HG03521 (cell line): Measurements from ENCODE around the gene ARVCF.

ENCODE experiments used
- ATAC-seq: cut with Tn5 transposase; IDR thresholded peaks from one replicate; pipeline ENCODE4 v1.9.1; 2021; ENCODE audit warnings: mild to moderate bottlenecking, moderate library complexity; ENCODE audit not compliant: unreplicated experiment

Gene ARVCF

DNA sequence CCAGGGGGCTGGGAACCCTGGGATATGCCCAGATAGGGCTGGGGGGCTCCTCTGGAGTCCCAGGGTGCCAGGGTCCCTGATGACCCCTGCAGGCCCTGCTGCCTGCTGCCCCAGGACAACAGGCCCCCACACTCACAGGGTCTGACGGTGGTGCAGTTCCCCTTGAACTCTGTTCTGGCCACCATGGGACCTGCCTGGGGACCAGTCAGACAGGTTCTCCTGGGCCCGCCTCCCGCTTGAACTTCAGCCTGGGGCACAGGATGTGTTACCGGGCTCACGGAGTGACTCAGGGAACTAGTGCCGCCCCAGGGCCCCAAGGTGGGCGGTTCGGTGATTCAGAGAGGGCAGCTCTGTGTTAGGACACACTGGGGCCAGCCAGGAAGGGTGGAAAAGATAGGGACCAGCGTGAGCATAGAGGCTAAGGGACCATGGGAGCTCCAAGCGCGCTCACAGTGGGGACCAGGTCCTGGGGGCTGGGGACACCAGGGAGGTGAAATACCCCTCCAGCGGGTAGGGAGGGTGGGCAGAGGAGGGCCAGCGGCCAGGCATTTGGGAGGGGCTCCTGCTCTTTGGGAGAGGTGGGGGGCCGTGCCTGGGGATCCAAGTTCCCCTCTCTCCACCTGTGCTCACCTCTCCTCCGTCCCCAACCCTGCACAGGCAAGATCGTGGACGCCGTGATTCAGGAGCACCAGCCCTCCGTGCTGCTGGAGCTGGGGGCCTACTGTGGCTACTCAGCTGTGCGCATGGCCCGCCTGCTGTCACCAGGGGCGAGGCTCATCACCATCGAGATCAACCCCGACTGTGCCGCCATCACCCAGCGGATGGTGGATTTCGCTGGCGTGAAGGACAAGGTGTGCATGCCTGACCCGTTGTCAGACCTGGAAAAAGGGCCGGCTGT, 53.5 kb downstream of the ARVCF start:
- ATAC-seq, result no peak

DNA sequence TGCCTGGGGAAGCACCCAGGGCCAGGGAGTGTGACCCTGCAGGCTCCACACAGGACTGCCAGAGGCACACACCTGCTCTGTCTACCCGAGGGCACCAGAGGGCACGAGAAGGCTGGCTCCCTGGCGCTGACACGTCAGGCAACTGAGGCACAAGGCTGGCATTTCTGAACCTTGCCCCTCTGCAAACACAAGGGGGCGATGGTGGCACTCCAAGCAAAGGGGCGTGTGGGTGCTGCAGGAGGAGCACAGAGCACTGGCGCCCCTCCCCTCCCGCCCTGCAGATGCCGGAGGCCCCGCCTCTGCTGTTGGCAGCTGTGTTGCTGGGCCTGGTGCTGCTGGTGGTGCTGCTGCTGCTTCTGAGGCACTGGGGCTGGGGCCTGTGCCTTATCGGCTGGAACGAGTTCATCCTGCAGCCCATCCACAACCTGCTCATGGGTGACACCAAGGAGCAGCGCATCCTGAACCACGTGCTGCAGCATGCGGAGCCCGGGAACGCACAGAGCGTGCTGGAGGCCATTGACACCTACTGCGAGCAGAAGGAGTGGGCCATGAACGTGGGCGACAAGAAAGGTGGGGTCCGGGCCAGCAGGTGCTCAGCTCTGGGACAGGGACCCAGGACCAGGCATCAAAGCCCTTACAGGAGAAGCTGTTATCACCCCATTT, 54.2 kb downstream of the ARVCF start:
- no peak for ATAC-seq

DNA sequence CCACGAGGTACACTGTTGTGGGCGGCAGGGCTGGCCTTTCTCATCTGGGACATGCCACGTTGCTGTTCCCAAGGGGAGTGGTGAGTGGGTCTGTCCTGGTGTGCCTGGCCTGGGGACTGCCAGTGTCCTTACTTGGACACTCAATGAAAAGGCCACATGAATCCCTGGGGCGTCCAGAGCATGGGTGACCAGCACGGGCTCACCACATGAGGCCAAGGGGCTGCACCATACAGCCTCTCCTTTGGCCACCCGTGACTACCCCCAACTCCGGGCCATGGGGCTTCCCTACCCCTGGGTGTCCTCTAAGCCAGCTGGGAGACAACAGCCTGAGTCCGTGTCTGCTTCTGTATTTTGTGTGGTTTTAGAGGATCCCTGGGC, 54.8 kb downstream of the ARVCF start:
- no peak for ATAC-seq

DNA sequence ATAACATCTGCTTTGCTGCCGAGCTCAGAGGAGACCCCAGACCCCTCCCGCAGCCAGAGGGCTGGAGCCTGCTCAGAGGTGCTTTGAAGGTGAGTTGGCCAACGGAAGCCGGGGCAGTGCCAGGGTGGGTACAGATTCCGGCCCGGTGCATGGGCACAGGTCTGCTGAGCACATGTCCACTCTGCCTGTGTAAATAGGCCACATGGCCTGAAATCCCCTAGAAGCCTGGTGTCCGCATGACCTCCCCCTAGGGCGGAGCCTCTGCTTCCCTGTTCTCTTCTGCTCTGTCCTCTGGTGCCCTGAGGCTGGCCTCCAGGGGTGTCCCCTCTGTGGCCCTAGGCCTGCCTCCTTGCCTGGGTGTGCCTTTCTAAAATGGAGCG, 55.4 kb downstream of the ARVCF start:
- no peak for ATAC-seq

DNA sequence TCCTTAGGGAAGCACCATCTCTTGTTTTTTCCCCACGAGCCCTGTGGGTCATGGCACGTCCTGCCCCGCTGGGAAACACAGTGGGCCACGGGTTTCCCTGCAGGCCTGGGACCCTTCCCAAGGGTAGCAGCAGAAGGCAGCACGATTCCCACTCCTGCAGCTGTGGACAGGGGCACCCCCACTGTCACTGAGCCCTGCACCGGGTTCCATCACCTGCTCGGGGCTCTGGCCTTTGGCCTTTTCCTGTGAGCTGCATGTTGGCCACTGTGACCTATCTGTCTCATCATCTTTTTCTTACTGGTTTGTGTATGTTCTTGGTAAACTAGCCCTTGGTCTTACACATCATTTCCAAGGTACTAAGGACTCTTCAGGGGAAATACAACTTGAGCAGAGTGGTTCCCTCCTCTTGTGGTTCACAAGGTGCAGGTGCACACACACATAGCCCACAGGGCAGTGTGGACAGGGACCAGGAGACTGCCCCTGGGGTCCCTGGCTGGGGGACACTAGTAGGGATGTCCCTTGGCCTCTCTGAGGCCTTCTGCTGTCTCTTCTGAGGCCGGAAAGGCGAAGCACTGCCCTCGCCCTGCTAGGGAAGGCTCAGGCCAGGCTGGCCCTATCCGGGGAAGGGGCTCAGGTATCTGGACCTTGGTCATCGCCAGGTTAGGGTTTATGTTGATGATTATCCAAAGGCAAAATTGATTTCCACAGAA, 56.0 kb downstream of the ARVCF start:
- no peak for ATAC-seq

DNA sequence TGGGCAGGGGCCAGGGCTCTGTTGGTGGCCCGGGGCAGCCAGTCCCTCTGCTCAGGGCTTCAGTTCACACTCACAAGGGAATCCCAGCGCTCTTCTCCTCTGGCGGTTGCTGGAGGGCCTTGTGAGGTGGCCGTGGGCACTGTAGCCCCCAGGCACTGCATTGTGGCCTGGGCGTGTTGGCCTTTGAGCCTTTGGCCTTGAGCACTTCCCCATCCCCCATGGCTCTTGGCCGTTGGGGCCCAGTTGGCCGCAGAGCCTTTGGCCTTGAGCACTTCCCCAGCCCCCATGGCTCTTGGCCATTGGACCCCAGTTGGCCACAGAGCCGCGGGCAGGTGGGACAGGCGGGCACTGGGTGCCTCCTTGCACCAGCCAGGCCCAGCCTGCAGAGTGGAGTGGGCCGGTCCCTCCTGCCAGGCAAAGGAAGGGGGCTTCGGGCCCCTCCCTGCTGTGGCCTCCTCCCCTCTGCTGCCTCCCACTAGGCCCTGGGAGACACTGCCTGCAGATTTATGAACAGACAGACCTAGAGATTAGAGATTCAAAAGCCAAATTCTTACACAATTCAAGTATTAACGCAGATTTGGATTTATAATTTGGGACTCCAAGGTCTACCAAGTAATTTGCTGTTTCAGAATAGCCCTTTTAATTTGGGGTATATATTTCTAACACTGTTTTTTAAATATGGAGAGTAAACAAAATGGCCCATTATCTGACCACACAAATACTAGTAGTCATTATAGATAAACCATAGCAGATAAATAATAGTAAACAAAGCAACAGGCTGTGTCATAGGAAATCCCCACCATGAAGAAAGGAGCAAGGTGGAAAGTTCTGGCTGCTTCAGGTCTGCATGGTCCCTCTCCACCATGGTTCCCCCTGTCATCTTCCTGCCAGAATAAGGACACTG, 56.8 kb downstream of the ARVCF start:
- no peak for ATAC-seq

DNA sequence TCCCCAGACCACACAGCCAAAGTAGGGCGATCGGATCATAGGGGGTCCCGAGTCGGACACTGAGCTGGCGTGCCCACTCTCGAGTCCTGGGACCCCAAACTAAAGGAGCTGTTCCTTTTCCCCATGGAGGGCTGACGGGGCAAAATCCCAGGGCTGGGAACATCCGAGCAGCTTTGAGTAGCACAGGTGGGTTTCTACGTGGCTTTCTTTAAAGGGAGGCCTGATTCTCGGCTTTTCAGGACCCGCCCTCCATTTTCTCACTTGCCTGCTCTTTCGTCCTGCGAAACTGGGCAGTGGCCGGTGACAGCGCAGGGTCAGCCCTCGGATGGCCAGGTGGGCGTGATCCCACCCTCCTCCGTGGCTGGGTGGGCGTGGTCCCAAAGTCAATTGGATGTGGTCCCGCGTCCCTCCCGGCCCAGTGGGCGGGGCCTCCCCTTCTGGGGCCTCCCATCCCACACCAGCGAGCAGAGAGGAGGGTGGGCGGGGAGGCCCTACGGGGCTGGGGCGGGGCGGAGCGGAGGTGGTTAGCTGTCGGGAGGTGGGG, 57.5 kb downstream of the ARVCF start:
- ATAC-seq, result no peak

DNA sequence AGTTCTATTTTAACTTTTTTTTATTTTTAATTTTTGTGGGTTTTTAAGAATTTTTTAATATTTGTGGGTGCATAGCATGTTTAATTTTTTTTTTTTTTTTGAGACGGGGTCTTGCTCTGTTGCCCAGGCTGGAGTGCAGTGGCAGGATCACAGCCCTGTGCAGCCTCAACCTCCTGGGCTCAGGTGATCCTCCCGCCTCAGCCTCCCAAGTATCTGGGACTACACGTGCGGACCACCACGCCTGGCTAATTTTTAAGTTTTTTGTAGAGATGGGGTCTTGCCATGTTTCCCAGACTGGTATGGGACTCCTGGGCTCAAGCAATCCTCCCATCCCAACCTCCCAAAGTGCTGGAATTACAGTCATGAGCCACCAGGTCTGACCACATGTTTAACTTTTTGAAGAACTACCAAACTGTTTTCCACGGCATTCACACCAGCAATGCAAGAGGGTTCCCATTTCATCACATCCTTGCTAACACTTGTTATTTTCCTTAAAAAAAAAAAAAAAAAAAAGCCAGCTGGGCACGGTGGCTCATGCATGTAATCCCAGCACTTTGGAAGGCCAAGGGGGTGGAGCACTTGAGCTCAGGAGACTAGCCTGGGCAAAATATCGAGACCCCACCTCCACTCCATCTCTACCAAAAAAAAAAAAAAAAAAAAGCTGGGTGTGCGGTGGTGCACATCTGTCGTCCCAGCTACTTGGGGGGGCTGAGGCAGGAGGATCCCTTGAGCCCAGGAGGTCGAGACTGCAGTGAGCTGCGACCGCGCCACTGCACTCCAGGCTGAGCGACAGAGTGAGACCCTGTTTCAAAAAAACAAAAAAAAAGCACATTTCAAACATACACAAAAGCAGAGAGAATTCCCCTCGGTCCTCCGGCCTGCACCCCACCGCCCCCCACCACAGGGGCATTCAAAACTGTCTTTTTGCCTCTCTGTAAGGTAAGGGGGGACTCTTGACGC, 58.3 kb downstream of the ARVCF start:
- no peak for ATAC-seq

DNA sequence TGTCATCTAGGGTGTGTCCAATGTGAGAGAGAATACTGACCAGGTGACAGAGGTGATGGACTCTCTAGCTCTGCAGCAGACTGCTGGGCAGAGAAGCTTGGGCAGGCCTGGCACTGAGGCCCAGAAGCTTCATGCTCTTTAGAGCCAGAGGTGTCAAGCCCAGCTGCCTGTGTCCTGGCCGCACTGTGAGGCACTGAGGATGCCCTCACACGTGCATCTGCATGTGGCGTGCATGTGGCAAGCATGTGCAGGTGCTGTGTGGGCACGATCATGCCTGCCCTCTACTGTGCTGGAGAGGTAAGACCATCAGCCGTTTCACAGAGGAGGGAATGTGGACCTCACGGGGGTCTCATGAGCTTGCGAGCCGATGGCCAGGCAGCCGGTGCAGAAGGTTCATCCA, 59.2 kb downstream of the ARVCF start:
- ATAC-seq, result no peak

DNA sequence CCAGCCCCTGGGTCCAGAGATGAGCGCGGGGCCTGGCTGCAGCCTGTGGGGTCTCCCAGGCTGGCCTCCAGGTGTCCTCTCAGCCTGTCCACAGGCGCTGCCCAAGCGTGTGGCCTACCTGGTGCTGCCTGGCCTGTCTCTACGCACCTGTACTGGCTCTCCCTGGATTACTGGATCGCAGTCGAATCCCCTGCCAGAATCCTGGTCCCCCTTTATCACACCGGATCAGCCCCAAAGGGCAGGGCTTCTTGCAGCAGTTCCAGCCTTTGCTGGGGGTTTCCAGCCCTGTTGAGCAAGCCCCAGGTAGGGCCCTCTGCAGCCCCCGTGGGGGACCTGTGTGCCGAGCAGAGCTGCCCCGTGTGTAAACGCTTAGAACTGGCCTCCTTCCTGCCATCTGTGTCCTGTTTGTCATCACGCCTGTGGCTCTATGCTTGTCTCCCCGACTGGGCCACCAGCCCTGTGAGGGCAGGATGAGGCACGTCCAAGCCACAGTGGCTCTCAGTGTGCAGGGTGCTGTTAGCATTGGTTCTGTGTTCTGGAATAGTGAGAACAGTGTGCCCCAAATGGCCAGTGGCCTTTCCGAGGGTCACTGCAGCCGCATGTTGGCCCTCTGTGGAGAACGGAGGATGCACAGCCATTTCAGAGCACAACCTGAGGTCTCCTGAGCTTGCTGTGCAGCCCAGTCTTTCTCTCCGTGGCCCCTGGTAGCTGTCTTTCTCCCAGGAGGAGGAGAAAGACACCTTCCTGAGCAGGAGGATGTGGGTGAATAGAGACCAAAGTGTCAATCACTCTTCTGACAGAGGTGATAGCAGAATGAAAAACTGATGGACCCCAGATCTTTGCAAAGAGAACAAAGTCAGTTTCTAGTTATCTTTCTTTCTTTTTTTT, 61.1 kb downstream of the ARVCF start:
- ATAC-seq, result no peak

DNA sequence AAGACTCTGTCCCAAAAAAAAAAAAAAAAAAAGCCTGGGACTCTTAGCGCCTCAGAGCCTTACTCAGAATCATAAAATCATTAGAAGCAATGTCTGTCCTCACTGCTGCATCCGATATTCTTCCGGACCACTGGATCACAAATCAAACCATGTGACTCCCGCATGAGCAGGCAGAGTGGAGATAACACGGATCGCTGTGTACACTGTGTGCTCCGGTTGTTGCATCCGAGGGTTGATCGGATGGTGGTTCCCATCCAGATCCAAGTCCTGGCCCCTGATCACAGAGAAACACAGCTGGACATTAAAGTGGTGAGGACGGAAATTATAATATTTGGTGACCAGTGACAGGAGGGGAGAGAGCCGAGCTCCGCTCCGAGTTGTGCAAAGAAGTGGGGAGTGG, 65.3 kb downstream of the ARVCF start:
- no peak for ATAC-seq

DNA sequence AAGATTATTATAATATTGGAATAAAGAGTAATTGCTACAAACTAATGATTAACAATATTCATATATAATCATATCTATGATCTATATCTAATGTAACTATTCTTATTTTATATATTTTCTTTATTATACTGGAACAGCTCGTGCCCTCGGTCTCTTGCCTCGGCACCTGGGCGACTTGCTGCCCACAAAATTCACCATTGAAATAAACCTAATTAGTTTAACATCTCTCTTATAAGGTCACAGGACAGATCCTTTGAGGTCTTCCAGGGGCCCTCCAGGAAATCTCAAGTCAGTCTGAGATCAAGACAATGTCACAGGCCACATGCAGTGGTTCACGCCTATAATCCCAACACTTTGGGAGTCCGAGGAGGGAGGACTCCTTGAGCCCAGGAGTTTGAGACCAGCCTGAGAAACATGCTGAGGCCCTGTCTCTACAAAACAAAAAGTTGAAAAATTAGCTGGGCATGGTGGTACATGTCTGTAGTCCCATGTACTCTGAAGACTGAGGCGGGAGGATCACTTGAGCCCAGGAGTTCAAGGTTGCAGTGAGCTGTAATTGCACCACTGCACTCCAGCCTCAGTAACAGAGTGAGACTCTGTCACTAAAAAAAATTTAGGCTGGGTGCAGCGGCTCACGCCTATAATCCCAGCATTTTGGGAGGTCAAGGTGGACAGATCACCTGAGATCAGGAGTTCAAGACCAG, 68.4 kb downstream of the ARVCF start:
- ATAC-seq, result no peak

DNA sequence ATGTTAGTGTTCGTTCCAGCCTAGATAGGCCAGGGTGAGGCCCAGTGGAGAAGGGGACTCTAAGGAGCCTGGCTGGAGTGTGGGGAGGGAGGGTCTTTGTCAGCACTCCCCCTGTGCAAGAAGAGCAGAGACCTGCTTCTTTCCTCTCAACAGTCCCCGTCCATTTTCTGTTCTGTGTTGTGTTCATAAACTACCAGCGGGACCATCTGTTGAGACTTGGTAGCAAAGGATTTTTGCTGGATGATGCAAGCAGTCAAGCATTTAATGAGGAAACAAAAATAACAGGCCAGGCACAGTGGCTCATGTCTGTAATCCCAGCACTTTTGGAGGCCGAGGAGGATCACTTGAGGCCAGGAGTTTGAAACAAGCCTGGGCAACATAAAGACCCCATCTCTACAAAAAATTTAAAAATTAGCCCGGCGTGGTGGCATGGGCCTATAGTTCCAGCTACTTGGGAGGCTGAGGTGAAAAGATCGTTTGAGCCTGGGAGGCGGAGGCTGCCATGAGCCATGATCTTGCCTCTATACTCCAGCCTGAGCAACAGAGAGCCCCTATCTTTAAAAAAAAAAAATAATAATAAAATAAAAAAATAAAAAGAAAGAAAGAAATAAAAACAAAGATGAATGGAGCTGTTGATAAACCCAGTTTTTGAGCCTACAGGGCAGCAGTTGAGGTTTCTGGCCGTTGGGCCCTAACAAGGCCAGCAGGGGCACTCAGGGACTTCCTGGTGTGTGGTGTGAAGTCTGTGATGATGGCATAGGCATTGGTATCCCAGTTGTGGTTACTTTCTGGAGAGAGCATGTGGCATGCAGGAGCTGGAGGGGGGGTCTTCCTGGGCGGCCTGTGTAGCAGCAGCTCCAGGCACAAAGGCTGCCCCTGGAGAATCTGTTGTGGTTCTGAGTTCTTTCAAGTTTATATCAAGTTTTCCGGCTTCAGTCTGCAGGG, 73.3 kb downstream of the ARVCF start:
- ATAC-seq, result no peak

DNA sequence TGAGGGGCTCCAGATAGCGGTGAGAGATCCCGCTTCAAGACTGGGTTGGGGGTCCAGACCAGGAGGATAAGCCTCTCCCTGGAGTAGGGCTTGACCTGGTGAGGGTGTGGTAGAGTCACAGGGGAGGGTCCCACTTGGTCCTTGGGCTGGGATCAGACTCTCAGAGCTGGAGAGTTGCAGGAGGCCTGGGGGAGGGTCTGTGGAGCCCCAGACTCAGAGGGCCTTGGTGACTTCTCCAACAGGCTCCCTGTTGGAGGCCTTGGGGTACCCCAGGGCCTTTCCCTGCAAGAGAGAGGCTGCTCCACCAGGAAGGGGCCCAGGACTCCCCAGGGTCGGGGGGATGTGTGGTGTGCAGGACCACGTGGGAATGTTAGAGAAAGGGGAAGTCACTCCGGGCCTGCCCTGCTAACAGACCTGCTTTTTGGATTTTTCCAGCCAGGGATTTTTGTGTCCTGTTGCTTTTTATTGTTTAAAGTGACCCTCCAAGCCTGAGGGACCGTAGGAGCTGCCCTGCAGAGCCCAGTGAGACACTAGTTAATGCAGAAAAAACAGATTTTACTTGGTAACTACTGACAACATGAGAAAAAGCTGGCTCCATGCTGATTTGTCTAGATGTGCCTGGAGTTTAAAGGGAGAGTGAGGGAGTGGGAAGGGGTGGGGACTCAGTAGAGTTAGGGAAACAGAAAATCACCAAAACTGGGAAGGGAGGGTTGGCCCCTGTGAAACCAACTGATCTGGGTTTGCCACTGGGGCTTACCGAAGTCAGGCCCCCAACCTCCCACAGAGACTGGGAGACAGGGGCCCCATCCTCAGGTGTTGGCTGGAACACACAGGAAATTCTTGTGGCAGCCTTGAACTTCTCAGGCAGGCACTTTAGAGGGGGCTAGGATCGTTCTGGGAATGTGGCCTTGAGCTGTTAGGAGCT, 74.2 kb downstream of the ARVCF start:
- no peak for ATAC-seq

DNA sequence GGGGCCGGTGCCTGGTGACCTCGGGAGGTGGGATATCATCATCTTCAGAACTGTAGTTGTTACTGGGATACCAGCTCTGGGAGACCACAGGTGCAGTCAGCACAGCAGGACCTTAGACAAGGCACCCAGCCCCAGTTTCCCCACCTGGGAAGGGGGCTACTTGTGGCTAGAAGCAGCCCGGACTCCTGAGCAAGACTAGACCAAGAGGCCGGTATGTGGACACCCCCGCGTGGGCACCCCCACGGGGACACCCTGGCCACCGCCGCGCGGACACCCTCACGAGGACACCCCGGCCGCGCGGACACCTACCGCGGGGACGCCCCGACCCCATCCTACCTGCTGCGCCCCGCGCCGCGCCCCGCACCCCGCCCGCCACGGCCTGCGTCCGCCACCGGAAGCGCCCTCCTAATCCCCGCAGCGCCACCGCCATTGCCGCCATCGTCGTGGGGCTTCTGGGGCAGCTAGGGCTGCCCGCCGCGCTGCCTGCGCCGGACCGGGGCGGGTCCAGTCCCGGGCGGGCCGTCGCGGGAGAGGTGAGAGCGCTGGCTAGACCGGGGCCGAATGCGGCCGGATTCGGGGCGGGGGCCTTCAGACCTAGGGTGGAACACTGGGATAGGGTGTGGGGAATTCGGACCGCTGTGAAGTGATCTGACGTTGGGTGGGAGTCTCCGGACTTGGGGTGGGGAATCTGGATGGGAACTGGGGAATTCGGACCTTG, 75.1 kb downstream of the ARVCF start, which contains the start of the genes COMT and TXNRD2:
Gene COMT (plus strand): TSS at position 408 of the 718 bp plus-strand sequence. CDS start 20,755 bp downstream, outside the sequence.
Gene TXNRD2 (minus strand): TSS at position 454 of the 718 bp plus-strand sequence. CDS start 15 bp downstream, at position 439.
- peak; percentile 45 for ATAC-seq
